Erythroblast (primary cell): ENCODE data around the gene FAM135A.
"Not testable (repeated sequence)": the region's sequence is repeated elsewhere in the genome, so short reads cannot be mapped to it uniquely, and the experiment has no call there.

Experiments
- GATA1 ChIP-seq: IDR thresholded peaks from 2 replicates; pipeline ENCODE4 v1.6.1; 2011; ENCODE audit warnings: low read depth, mild to moderate bottlenecking, control low read depth, low read length, moderate library complexity
- POLR2A ChIP-seq: IDR thresholded peaks from 2 replicates; pipeline ENCODE4 v1.6.1; 2011; ENCODE audit warnings: mild to moderate bottlenecking, low read length

DNA sequence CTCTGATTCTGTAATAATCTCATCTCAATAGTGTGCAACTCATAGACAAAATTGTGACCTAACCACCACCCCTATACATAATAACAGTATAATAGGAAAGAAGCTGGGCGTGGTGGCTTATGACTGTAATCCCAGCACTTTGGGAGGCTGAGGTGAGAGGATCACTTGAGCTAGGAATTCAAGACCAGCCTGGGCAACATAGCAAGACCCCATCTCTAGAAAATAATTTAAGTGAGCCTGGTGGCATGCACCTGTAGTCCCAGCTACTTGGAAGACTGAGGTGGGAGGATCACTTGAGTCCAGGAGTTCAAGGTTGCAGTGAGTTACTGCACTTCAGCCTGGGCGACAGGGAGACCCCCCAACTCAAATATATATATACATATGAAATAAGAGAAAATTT, 149.1 kb downstream of the FAM135A start:
- TF ChIP-seq POLR2A, GATA1: not testable (repeated sequence)
